ENCODE measurements around the gene SH3GL1. TPM values are rescaled to one million over a fixed set of nuclear protein-coding genes. Genes with fewer than 3 reads are reported as not detected.

Gene SH3GL1
- total RNA-seq, 1 donor from 2014 or later: 43.7 TPM

DNA sequence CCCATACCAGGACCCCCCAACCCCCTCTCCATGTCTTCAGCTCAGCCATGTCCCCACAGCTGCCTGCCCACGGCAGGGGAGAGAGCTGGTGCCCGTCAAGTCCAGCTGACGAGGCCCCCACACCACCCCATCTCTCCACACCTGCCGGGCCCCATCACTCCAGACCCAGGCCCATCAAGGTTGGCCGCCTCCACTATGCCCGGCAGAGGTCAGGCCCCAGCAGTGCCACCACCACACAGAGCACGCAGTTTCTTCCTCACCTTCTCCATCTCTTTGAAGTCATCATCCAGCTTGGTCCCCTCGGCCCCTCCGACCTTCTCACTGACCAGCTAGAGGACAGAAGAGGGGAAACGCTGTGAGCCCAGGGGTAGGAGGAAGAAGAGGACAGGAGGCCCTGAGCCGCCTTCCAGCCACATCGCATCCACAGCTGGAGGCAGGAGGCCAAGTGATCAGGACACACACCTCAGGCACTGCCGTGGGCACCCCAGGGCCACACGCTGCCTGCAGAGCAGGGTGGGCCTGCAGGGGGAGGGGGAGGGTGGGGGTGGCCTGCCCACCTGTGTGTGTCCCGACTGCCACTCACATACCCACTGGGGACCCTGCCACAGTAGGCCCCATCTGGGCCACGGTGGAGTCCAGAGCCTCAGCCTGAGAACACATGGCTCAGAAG is 33.5 kb downstream of the SH3GL1 start:
- POLR2A ChIA-PET: interaction anchor here (0.7 to 1.4 kb wide), 3 partner anchors 19 to 258 kb away, joined by 3 to 5 read pairs (median 3); partner anchors contain the start of gene SH3GL1
- CTCF ChIA-PET: interaction anchor here (4.2 kb wide), 1 partner anchor 34 kb away, joined by 31 read pairs; the partner anchor contains the start of gene SH3GL1

DNA sequence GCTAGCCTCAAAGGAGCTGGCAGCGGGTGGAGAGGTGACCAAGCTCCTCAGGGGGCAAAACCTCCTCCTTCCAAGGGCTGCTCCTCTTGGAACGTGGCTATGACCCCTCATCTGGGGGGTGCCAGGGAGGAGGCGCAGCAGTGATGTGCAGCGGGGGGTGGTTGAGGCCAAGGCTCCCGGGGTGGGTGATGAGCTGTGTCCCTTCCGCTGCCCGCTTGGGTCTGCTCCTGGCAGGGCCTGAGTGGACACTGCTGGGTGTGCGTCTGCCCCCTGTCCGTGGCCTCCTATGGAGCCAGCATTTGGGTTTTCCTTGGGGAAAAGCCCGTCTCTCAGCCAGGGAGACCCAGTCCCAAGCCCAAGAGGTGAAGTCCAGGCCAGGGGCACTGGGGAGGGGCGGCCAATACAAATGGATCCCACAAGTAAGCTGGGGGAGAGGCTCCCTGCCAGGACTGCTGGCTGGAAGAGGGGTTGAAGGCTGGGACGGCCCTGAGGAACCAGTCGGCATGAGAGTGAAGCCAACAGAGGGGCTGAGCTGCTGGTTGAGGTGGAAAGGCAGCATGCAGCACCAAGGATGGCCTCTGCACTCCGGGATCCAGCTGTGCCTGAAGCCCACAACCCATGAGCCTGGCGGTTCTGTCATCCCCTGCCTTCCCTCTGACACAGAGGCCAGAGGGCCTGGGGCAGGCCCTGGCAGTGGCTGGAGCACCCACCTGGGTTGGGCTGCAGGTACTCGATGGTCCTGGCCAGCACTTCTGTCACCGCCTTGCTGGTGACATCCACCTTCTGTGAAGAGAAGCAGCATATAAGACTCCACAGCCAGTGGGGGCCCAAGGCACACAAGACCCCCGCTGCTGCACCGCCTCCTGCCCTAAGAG is 34.3 kb downstream of the SH3GL1 start:
- POLR2A ChIA-PET: interaction anchor here (0.6 to 1.4 kb wide), 6 partner anchors 18 to 257 kb away, joined by 3 to 7 read pairs (median 4); partner anchors contain the start of gene SH3GL1

More for the DNA sequence above, 33.5 kb downstream of the SH3GL1 start:
- peak overlapping the region; percentile 92 for H3K27ac Mint-ChIP-seq
- no peak overlapping the region for H3K4me3 Mint-ChIP-seq
- H3K9me3 Mint-ChIP-seq: no peaks in the 10 kb centered on the region
- intact Hi-C loops (cut with micrococcal nuclease): loop anchor here (5.0 kb wide), 1 partner anchor 106 kb away; the partner anchor contains the start of gene HDGFL2
- TF ChIP-seq, protein P1, sequence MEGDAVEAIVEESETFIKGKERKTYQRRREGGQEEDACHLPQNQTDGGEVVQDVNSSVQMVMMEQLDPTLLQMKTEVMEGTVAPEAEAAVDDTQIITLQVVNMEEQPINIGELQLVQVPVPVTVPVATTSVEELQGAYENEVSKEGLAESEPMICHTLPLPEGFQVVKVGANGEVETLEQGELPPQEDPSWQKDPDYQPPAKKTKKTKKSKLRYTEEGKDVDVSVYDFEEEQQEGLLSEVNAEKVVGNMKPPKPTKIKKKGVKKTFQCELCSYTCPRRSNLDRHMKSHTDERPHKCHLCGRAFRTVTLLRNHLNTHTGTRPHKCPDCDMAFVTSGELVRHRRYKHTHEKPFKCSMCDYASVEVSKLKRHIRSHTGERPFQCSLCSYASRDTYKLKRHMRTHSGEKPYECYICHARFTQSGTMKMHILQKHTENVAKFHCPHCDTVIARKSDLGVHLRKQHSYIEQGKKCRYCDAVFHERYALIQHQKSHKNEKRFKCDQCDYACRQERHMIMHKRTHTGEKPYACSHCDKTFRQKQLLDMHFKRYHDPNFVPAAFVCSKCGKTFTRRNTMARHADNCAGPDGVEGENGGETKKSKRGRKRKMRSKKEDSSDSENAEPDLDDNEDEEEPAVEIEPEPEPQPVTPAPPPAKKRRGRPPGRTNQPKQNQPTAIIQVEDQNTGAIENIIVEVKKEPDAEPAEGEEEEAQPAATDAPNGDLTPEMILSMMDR (IDR thresholded peaks at IDR 0.05): no peak
- H3K36me3 Mint-ChIP-seq (ENCODE audit: low read depth): peaks cover 29% of the 10 kb centered on the region
- ATAC-seq (ENCODE audit: low read depth): no peak
- H3K4me1 Mint-ChIP-seq: peaks cover 43% of the 10 kb centered on the region
- H3K27me3 Mint-ChIP-seq: no peaks in the 10 kb centered on the region
- DNase-seq: no peak

DNA sequence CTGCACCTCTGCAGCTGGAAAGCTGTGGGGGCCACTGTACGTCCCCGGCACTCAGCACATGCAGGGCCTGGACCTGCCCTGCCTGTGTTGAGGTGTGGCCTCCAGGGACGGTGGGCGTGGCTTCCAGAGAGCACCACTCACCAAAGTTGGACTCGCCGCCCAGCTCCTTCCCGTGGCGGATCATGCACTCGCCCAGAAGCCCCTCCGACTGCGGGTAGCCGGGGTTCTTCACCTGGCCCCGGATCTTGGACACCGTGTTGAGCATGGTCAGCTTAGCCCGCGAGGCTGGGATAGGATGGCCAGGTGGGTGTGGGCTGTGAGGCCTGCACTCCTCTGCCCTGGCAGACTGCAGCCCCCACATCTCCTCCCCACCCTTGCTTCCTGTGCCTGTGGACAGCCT is 35.0 kb downstream of the SH3GL1 start:
- DNase-seq: no peak
- no peaks in the 10 kb centered on the region for H3K27me3 Mint-ChIP-seq
- TF ChIP-seq, protein P1 (IDR thresholded peaks at IDR 0.05): no peak
- ChIA-PET POLR2A (interaction anchor here (0.7 to 1.4 kb wide), 2 partner anchors 23 to 35 kb away, joined by 4 to 5 read pairs; partner anchors contain the start of gene SH3GL1), CTCF (interaction anchor here (0.7 kb wide), 1 partner anchor 10 kb away, joined by 3 read pairs; no protein-coding TSS in a partner anchor)
- intact Hi-C loops (cut with micrococcal nuclease): loop anchor here (5.0 kb wide), 1 partner anchor 107 kb away; the partner anchor contains the start of gene HDGFL2
- H3K4me1 Mint-ChIP-seq: peaks cover 29% of the 10 kb centered on the region
- H3K27ac Mint-ChIP-seq: no peak overlapping the region
- H3K4me3 Mint-ChIP-seq: no peak overlapping the region
- peaks cover 37% of the 10 kb centered on the region for H3K36me3 Mint-ChIP-seq (ENCODE audit: low read depth)
- no peaks in the 10 kb centered on the region for H3K9me3 Mint-ChIP-seq
- ATAC-seq (ENCODE audit: low read depth): no peak

More for the DNA sequence above, 34.3 kb downstream of the SH3GL1 start:
- H3K4me1 Mint-ChIP-seq: peaks cover 35% of the 10 kb centered on the region
- H3K9me3 Mint-ChIP-seq: no peaks in the 10 kb centered on the region
- no peak overlapping the region for H3K27ac Mint-ChIP-seq
- ATAC-seq (ENCODE audit: low read depth) (no peak), DNase-seq (no peak)
- CTCF ChIA-PET: no interaction called here
- no peak overlapping the region for H3K4me3 Mint-ChIP-seq
- intact Hi-C loops (cut with micrococcal nuclease): loop anchor here (5.0 kb wide), 1 partner anchor 106 kb away; the partner anchor contains the start of gene HDGFL2
- TF ChIP-seq, protein P1 (IDR thresholded peaks at IDR 0.05): no peak
- peaks cover 30% of the 10 kb centered on the region for H3K36me3 Mint-ChIP-seq (ENCODE audit: low read depth)
- H3K27me3 Mint-ChIP-seq: no peaks in the 10 kb centered on the region

DNA sequence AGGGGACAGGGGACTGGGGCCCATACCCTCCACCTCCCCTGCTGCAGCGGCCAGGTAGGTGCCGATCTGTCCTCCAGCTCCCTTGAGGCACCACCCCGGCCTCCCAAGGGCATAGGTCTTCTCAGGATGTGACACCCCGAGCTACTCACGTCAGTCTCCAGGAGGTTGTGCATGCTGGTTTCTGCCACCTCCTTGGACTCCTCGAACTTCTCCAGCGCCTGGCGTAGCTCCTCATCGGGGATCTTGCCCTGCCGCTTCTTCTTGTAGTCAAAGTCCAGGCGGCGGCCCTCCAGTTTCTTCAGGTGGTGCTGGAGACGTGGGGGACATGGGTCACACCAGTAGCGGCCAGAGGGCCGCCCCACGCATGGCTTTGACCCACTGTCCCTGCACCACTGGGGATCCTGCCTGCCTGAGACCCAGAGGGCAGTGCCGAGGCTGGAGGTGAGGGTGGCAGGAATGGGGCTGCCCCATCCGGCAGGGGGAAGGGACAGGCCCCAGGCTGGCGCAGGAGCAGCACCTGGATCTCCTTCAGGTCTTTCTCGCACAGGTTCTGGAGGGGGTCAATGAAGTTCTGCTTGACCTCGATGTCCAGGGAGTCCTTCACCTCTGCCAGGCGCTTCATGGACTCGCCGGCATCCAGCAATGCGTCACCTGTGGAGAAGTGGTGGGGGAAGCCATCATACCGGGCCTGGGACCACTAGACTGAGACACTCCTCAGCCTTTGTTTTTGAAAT is 36.6 kb downstream of the SH3GL1 start:
- POLR2A ChIA-PET: interaction anchor here (0.5 to 2.3 kb wide), 4 partner anchors 12 to 38 kb away, joined by 3 to 7 read pairs (median 4); partner anchors contain the start of gene MPND
- H3K27ac Mint-ChIP-seq: no peak overlapping the region
- DNase-seq: no peak

More for the DNA sequence above, 36.6 kb downstream of the SH3GL1 start:
- CTCF ChIA-PET: interaction anchor here (0.9 kb wide), 1 partner anchor 37 kb away, joined by 5 read pairs; the partner anchor contains the start of gene SH3GL1
- no peak for ATAC-seq (ENCODE audit: low read depth)
- H3K9me3 Mint-ChIP-seq: no peaks in the 10 kb centered on the region
- no peak overlapping the region for H3K4me3 Mint-ChIP-seq
- intact Hi-C loops (cut with micrococcal nuclease): loop anchor here (1.0 kb wide), 1 partner anchor 37 kb away; the partner anchor contains the start of gene SH3GL1
- H3K4me1 Mint-ChIP-seq: peaks cover 13% of the 10 kb centered on the region
- H3K27me3 Mint-ChIP-seq: no peaks in the 10 kb centered on the region
- TF ChIP-seq, protein P1 (IDR thresholded peaks at IDR 0.05): no peak
- peaks cover 46% of the 10 kb centered on the region for H3K36me3 Mint-ChIP-seq (ENCODE audit: low read depth)
